ENCODE measurements around the gene PHPT1.
"Not testable (repeated sequence)": the region's sequence is repeated elsewhere in the genome, so short reads cannot be mapped to it uniquely, and the experiment has no call there.

PHPT1 gene

GRCh38 chr9:136865041-136865767 is 16.0 kb downstream of the PHPT1 start:
- no peak for DNase-seq (ENCODE audit: extremely low read depth, low read depth)
- no peak for TF ChIP-seq CTCF (IDR thresholded peaks at IDR 0.05; ENCODE audit: low read depth, low read length)

- no peak for DNase-seq (ENCODE audit: extremely low read depth, low read depth)
- no peak for TF ChIP-seq CTCF (IDR thresholded peaks at IDR 0.05; ENCODE audit: low read depth, low read length)
These were observed 16.5 kb downstream of the PHPT1 start for GRCh38 chr9:136865768-136866103.

GRCh38 chr9:136866898-136867421 is 17.8 kb downstream of the PHPT1 start:
- DNase-seq (ENCODE audit: extremely low read depth, low read depth): not testable (repeated sequence)

GRCh38 chr9:136867480-136867879 is 18.3 kb downstream of the PHPT1 start:
- no peak for TF ChIP-seq CTCF (IDR thresholded peaks at IDR 0.05; ENCODE audit: low read depth, low read length)
- no peak for DNase-seq (ENCODE audit: extremely low read depth, low read depth)

GRCh38 chr9:136867917-136868316 is 18.7 kb downstream of the PHPT1 start:
- no peak for DNase-seq (ENCODE audit: extremely low read depth, low read depth)
- TF ChIP-seq CTCF (IDR thresholded peaks at IDR 0.05; ENCODE audit: low read depth, low read length): no peak

- DNase-seq (ENCODE audit: extremely low read depth, low read depth): no peak
- TF ChIP-seq CTCF (IDR thresholded peaks at IDR 0.05; ENCODE audit: low read depth, low read length): no peak
These were observed 19.4 kb downstream of the PHPT1 start for GRCh38 chr9:136868644-136869043.

- not testable (repeated sequence) for DNase-seq (ENCODE audit: extremely low read depth, low read depth)
These were observed 20.4 kb downstream of the PHPT1 start for GRCh38 chr9:136869611-136870010.

- DNase-seq (ENCODE audit: extremely low read depth, low read depth): no peak
- no peak for TF ChIP-seq CTCF (IDR thresholded peaks at IDR 0.05; ENCODE audit: low read depth, low read length)
These were observed 25.9 kb downstream of the PHPT1 start for GRCh38 chr9:136875155-136875554.

All from AG09319 (cell line).